HG03378 (cell line): Measurements from ENCODE around the gene MAPRE2.
"Not testable (repeated sequence)": the region's sequence is repeated elsewhere in the genome, so short reads cannot be mapped to it uniquely, and the experiment has no call there.

Source experiments
- ATAC-seq: cut with Tn5 transposase; IDR thresholded peaks from one replicate; pipeline ENCODE4 v1.9.1; 2021; ENCODE audit warnings: mild to moderate bottlenecking, moderate library complexity; ENCODE audit not compliant: unreplicated experiment

MAPRE2 gene

GRCh38 chr18:35088921-35089320, 47.7 kb downstream of the MAPRE2 start:
- no peak for ATAC-seq

GRCh38 chr18:35089382-35089781, 48.2 kb downstream of the MAPRE2 start:
- ATAC-seq, result no peak

GRCh38 chr18:35089891-35090550, 48.8 kb downstream of the MAPRE2 start:
- ATAC-seq, result no peak

- no peak for ATAC-seq
Observed at GRCh38 chr18:35091841-35092240, 50.6 kb downstream of the MAPRE2 start.

GRCh38 chr18:35095983-35096676, 54.9 kb downstream of the MAPRE2 start:
- ATAC-seq, result peak; percentile 85

- peak; percentile 4 for ATAC-seq
Observed at GRCh38 chr18:35096677-35097011, 55.4 kb downstream of the MAPRE2 start.

GRCh38 chr18:35097195-35097594, 56.0 kb downstream of the MAPRE2 start:
- no peak for ATAC-seq

- no peak for ATAC-seq
Observed at GRCh38 chr18:35097763-35098162, 56.5 kb downstream of the MAPRE2 start.

GRCh38 chr18:35099911-35100310, 58.7 kb downstream of the MAPRE2 start:
- no peak for ATAC-seq

- no peak for ATAC-seq
Observed at GRCh38 chr18:35104391-35105051, 63.3 kb downstream of the MAPRE2 start.

GRCh38 chr18:35106013-35106844, 65.0 kb downstream of the MAPRE2 start:
- no peak for ATAC-seq

GRCh38 chr18:35106845-35107148, 65.6 kb downstream of the MAPRE2 start:
- ATAC-seq, result no peak

- ATAC-seq, result no peak
Observed at GRCh38 chr18:35107216-35107615, 66.0 kb downstream of the MAPRE2 start.

GRCh38 chr18:35108088-35108487, 66.9 kb downstream of the MAPRE2 start:
- not testable (repeated sequence) for ATAC-seq

- ATAC-seq, result no peak
Observed at GRCh38 chr18:35110059-35110458, 68.8 kb downstream of the MAPRE2 start.

GRCh38 chr18:35110554-35111485, 69.6 kb downstream of the MAPRE2 start:
- no peak for ATAC-seq

GRCh38 chr18:35112696-35113095, 71.5 kb downstream of the MAPRE2 start:
- no peak for ATAC-seq

- no peak for ATAC-seq
Observed at GRCh38 chr18:35114305-35114704, 73.1 kb downstream of the MAPRE2 start.

GRCh38 chr18:35116784-35117318, 75.6 kb downstream of the MAPRE2 start:
- no peak for ATAC-seq

- ATAC-seq, result no peak
Observed at GRCh38 chr18:35117372-35117771, 76.2 kb downstream of the MAPRE2 start.
